ENCODE results near the gene HIP1. TPM values are rescaled to one million over a fixed set of nuclear protein-coding genes. Genes with fewer than 3 reads are reported as not detected.
"Not testable (repeated sequence)": the region's sequence is repeated elsewhere in the genome, so short reads cannot be mapped to it uniquely, and the experiment has no call there.

HIP1 gene
- total RNA-seq, 2 donors from 2014 or later: 9.8 to 40.8 TPM

DNA sequence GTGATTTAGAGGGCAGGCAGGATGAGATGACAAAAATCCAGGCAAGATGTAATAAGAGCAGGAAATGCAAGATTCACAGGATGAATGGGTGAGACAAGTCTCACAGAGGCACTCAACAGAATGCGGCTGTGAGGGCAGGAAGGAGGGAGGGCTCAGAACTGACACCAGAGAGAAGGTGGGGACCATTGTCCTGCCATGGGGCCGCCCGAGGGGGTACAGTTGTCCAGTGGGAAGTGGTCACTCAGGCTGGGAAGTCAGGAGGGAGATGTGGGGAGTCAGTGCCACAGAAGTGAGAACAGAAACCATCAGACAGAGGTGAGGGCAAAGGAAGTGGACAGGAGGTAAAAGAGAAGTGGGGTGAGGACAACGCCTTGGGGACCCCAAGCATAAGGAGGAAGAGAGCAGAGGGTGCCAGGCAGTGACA lies 8.9 kb downstream of the HIP1 start:
- 63% methylated on average over 4 of the region's 4 CpGs for WGBS
- Histone ChIP-seq H3K27me3 (replicated peaks; ENCODE audit: insufficient read depth) (no peaks in the 10 kb centered on the region), H3K4me1 (replicated peaks) (peaks cover 4% of the 10 kb centered on the region), H3K36me3 (no peaks in the 10 kb centered on the region), H3K4me3 (no peak overlapping the region), H3K9me3 (no peaks in the 10 kb centered on the region), H3K27ac (no peak overlapping the region)
- DNase-seq (ENCODE audit: low spot score): no peak
- TF ChIP-seq POLR2AphosphoS5 (IDR thresholded peaks at IDR 0.05) (no peak), POLR2A (IDR thresholded peaks at IDR 0.05) (no peak)
- TF ChIP-seq, protein P1, sequence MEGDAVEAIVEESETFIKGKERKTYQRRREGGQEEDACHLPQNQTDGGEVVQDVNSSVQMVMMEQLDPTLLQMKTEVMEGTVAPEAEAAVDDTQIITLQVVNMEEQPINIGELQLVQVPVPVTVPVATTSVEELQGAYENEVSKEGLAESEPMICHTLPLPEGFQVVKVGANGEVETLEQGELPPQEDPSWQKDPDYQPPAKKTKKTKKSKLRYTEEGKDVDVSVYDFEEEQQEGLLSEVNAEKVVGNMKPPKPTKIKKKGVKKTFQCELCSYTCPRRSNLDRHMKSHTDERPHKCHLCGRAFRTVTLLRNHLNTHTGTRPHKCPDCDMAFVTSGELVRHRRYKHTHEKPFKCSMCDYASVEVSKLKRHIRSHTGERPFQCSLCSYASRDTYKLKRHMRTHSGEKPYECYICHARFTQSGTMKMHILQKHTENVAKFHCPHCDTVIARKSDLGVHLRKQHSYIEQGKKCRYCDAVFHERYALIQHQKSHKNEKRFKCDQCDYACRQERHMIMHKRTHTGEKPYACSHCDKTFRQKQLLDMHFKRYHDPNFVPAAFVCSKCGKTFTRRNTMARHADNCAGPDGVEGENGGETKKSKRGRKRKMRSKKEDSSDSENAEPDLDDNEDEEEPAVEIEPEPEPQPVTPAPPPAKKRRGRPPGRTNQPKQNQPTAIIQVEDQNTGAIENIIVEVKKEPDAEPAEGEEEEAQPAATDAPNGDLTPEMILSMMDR (IDR thresholded peaks at IDR 0.05): no peak
- intact Hi-C loops (cut with DNase I): no loop called here

DNA sequence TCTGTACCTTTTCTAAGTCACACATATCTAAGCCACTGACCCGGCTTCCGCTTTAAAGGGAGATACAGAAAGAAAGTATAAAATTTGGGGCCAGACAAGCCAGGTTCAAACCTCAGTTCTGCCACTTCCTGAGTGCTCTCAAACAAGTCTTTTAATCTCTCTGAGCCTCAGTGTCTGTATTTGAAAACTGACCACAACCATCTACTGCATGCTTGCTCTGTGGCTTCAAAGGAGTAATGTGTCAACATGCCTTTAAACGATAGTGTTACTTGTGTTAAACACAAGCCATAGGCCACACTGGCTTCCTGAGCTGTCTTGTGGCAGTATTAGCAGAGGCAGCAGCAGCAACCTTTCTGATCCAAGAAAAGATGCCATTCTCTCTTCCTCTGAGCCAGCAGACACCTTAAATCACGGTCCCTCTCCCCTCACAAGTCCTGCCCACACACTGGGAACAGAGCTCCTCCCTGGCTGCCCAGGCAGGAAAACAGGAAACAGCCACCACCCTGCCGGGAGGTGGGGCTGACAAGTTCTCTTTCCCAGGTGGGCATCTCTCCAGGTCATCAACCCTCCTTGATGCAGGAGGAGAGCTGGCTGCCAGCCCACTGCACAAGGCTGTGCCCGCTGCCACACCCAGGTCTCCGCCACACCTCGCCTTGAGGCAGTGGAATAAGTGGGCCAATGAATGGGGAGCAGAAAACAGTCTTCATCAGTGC lies 10.7 kb downstream of the HIP1 start:
- TF ChIP-seq, protein P1 (IDR thresholded peaks at IDR 0.05): no peak
- TF ChIP-seq POLR2AphosphoS5 (IDR thresholded peaks at IDR 0.05) (peak; percentile 65), POLR2A (IDR thresholded peaks at IDR 0.05) (no peak)
- Histone ChIP-seq H3K27me3 (replicated peaks; ENCODE audit: insufficient read depth) (no peaks in the 10 kb centered on the region), H3K36me3 (no peaks in the 10 kb centered on the region), H3K4me3 (no peak overlapping the region), H3K4me1 (replicated peaks) (peaks cover 4% of the 10 kb centered on the region), H3K27ac (peak overlapping the region; percentile 41 to 57), H3K9me3 (no peaks in the 10 kb centered on the region)
- 46% methylated on average over 8 of the region's 8 CpGs for WGBS
- intact Hi-C loops (cut with DNase I): no loop called here
- peak; percentile 85 for DNase-seq (ENCODE audit: low spot score)

DNA sequence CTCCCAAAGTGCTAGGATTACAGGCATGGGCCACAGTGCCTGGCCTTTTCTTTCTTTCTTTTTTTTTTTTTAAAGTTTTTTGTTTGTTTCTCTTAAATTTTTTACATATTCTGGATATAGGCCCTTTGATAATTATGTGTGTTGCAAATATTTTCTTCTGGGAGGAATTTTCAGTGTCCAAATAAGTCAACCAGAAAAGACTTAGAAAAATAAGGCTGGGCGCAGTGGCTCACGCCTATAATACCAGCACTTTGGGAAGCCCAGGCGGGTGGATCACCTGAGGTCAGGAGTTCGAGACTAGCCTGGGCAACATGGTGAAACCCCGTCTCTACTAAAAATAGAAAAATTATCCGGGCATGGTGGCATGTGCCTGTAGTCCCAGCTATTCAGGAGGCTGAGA lies 11.4 kb downstream of the HIP1 start:
- H3K4me1 ChIP-seq (replicated peaks); DNase-seq (ENCODE audit: low spot score); H3K9me3 ChIP-seq; H3K27me3 ChIP-seq (replicated peaks; ENCODE audit: insufficient read depth); H3K4me3 ChIP-seq; H3K27ac ChIP-seq; intact Hi-C loops (cut with DNase I); H3K36me3 ChIP-seq: not testable (repeated sequence)
- 77% methylated on average over 6 of the region's 6 CpGs for WGBS

DNA sequence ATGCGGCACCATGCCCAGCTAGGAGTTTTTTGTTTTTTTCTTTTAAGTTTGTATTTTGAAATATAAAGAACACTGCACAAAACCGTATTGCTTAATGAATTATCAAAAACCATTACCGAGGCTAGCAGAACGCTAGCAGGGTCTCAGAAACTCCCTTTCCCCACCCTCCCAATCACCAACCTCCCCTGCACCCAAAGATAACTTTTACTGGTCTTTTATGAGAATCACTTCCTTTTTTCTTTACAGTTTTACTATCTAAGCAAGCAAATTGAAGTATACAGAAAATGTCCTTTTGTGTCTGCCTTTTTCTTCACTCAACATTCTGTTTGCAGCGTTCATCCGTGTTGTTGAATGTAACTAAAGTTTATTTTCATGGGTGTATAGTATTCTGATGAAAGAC lies 13.4 kb downstream of the HIP1 start:
- no peaks in the 10 kb centered on the region for H3K27me3 ChIP-seq (replicated peaks; ENCODE audit: insufficient read depth)
- no peaks in the 10 kb centered on the region for H3K9me3 ChIP-seq
- TF ChIP-seq POLR2AphosphoS5 (IDR thresholded peaks at IDR 0.05) (no peak), POLR2A (IDR thresholded peaks at IDR 0.05) (no peak)
- TF ChIP-seq, protein P1 (IDR thresholded peaks at IDR 0.05): no peak
- H3K27ac ChIP-seq: no peak overlapping the region
- intact Hi-C loops (cut with DNase I): no loop called here
- H3K4me3 ChIP-seq: no peak overlapping the region
- peaks cover 4% of the 10 kb centered on the region for H3K4me1 ChIP-seq (replicated peaks)
- H3K36me3 ChIP-seq: no peaks in the 10 kb centered on the region
- no peak for DNase-seq (ENCODE audit: low spot score)
- WGBS: 76% methylated on average over 6 of the region's 6 CpGs

DNA sequence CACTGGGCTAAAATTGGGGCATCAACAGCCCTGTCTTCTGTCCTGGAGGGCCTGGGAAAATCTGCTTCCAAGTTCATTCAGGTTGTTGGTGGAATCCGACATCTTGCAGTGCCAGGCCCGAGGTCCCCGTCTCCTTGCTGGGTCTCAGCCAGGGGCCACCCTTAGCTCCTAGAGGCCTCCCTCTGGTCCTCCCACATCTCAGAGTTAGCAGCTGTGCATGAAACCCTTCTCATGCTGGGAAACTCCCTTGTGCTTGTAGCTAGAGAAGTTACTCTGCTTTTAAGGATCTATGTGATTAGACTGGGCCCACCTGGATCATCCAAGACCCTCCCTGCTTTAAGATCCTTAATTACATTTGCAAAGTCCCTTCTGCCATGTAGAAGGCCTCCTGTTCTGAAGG lies 15.3 kb downstream of the HIP1 start:
- intact Hi-C loops (cut with DNase I): no loop called here
- H3K36me3 ChIP-seq: no peaks in the 10 kb centered on the region
- peaks cover 4% of the 10 kb centered on the region for H3K4me1 ChIP-seq (replicated peaks)
- H3K27me3 ChIP-seq (replicated peaks; ENCODE audit: insufficient read depth): no peaks in the 10 kb centered on the region
- WGBS: 90% methylated on average over 3 of the region's 3 CpGs
- no peak overlapping the region for H3K27ac ChIP-seq
- no peak overlapping the region for H3K4me3 ChIP-seq
- no peaks in the 10 kb centered on the region for H3K9me3 ChIP-seq
- TF ChIP-seq POLR2A (IDR thresholded peaks at IDR 0.05): no peak
- TF ChIP-seq, protein P1 (IDR thresholded peaks at IDR 0.05): no peak
- TF ChIP-seq POLR2AphosphoS5 (IDR thresholded peaks at IDR 0.05): no peak
- DNase-seq (ENCODE audit: low spot score): no peak

Data from prostate gland (tissue), 2 donors.